Natural killer cell (primary cell): ENCODE results near the gene NFAT5. TPM values are rescaled to one million over a fixed set of nuclear protein-coding genes. Genes with fewer than 3 reads are reported as not detected.

ENCODE experiments used
- ATAC-seq, 3 donors: fragments of 150-1000 bp in 2 of 3; fragments of 200-7000 bp in 1 of 3; cut with Tn5 transposase; 1 replicate in 1 of 3; 2 replicates in 2 of 3; pipeline ENCODE4 v1.10.0; 2021; ENCODE audit warnings: mild to moderate bottlenecking in 2 of 3, moderate library complexity in 2 of 3
- DNase-seq, 2 donors: peaks; one replicate each; pipeline versions ENCODE4 v3.0.0 to v3.0.0-alpha.2; 2013 to 2021; ENCODE audit warnings: mixed read lengths in 1 of 2
- H3K27ac ChIP-seq: one replicate; pipeline ENCODE4 v1.5.1; 2013; ENCODE audit warnings: mild to moderate bottlenecking, low read length
- H3K27me3 ChIP-seq: one replicate; pipeline ENCODE4 v1.6.1; 2013; ENCODE audit warnings: low read length; ENCODE audit not compliant: control insufficient read depth, insufficient read depth
- H3K36me3 ChIP-seq: one replicate; pipeline ENCODE4 v1.6.1; 2013; ENCODE audit warnings: low read length; ENCODE audit not compliant: control insufficient read depth, insufficient read depth
- H3K4me1 ChIP-seq: one replicate; pipeline ENCODE4 v1.6.1; 2013; ENCODE audit warnings: low read length; ENCODE audit not compliant: control insufficient read depth, insufficient read depth
- H3K4me3 ChIP-seq: one replicate; pipeline ENCODE4 v1.5.1; 2013; ENCODE audit warnings: low read length
- H3K9me3 ChIP-seq: one replicate; pipeline ENCODE4 v1.6.1; 2013; ENCODE audit warnings: low read length; ENCODE audit not compliant: control insufficient read depth, insufficient read depth
- H3K27ac Mint-ChIP-seq, 2 donors: one replicate each; pipeline ENCODE4 v1.8.0; 2022; ENCODE audit warnings: mild to moderate bottlenecking in 2 of 2, mixed read lengths in 2 of 2, moderate library complexity in 1 of 2
- H3K27me3 Mint-ChIP-seq, 2 donors: one replicate each; pipeline ENCODE4 v1.8.0; 2022; ENCODE audit warnings: low read depth in 2 of 2, mixed read lengths in 2 of 2
- H3K36me3 Mint-ChIP-seq: one replicate; pipeline ENCODE4 v1.8.0; 2022; ENCODE audit warnings: mixed read lengths
- H3K4me1 Mint-ChIP-seq, 2 donors: one replicate each; pipeline ENCODE4 v1.8.0; 2022; ENCODE audit warnings: mixed read lengths in 2 of 2
- H3K4me3 Mint-ChIP-seq: one replicate; pipeline ENCODE4 v1.8.0; 2022; ENCODE audit warnings: mild to moderate bottlenecking, moderate library complexity, mixed read lengths
- H3K9me3 Mint-ChIP-seq, 2 donors: one replicate each; pipeline ENCODE4 v1.8.0; 2022; ENCODE audit warnings: mixed read lengths in 2 of 2
- WGBS: methylation state at CpG from one replicate; pipeline ENCODE4 v1.1.7; 2013; ENCODE audit warnings: missing lambda C conversion rate; ENCODE audit not compliant: insufficient coverage; 5-methylcytosine and 5-hydroxymethylcytosine counted together
- intact Hi-C: fragments of 100-400 bp; cut with micrococcal nuclease; formaldehyde crosslinking; loops from one replicate; pipeline ENCODE4 v1.14.2; 2022
- total RNA-seq, 4 donors: library from RNA; stranded (reverse); fragments of 120-200 nt in 1 of 4; gene quantifications; one replicate each; pipeline versions ENCODE4 v1.2.3 to v1.2.4, GENCODE V29; 2013 to 2022
- TF ChIP-seq, protein P1 (sequence below): fragments of 200-600 bp; IDR thresholded peaks from one replicate; pipeline ENCODE4 v1.8.0; 2022; ENCODE audit warnings: antibody characterized with exemption

NFAT5 gene
- total RNA-seq, 3 donors from 2014 or later (not counting 1 experiment from before 2014, with no cell fraction given): 70.0 to 73.6 (median 70.6) TPM

DNA sequence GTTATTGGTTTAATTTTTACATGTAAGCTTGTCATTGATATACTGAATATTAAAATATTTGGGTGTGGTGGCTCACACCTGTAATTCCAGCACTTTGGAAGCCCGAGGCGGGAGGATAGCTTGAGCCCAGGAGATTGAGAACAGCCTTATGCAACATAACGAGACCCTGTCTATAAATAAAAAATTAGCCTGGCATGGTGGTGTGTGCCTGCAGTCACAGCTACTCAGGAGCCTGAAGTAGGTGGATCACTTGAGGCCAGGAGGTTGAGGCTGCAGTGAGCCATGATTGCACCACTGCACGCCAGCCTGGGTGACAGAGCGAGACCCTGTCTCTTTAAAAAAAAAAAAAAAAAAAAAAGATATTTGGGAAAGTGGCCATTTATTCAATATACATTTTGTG, 32.3 kb downstream of the NFAT5 start:
- Mint-ChIP-seq H3K36me3 (no peaks in the 10 kb centered on the region), H3K9me3 (no peaks in the 10 kb centered on the region), H3K27ac (no peak overlapping the region), H3K27me3 (no peaks in the 10 kb centered on the region), H3K4me3 (no peak overlapping the region), H3K4me1 (peaks cover 31 to 37% of the 10 kb centered on the region in 2 donors)
- Histone ChIP-seq H3K9me3 (no peaks in the 10 kb centered on the region), H3K27me3 (no peaks in the 10 kb centered on the region), H3K4me3 (no peak overlapping the region), H3K4me1 (peaks cover 2% of the 10 kb centered on the region), H3K36me3 (no peaks in the 10 kb centered on the region), H3K27ac (no peak overlapping the region)
- TF ChIP-seq, protein P1, sequence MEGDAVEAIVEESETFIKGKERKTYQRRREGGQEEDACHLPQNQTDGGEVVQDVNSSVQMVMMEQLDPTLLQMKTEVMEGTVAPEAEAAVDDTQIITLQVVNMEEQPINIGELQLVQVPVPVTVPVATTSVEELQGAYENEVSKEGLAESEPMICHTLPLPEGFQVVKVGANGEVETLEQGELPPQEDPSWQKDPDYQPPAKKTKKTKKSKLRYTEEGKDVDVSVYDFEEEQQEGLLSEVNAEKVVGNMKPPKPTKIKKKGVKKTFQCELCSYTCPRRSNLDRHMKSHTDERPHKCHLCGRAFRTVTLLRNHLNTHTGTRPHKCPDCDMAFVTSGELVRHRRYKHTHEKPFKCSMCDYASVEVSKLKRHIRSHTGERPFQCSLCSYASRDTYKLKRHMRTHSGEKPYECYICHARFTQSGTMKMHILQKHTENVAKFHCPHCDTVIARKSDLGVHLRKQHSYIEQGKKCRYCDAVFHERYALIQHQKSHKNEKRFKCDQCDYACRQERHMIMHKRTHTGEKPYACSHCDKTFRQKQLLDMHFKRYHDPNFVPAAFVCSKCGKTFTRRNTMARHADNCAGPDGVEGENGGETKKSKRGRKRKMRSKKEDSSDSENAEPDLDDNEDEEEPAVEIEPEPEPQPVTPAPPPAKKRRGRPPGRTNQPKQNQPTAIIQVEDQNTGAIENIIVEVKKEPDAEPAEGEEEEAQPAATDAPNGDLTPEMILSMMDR: no peak
- WGBS: 100% methylated on average over 5 of the region's 5 CpGs
- ATAC-seq (no peak), DNase-seq (no peak)
- intact Hi-C loops: no loop called here

DNA sequence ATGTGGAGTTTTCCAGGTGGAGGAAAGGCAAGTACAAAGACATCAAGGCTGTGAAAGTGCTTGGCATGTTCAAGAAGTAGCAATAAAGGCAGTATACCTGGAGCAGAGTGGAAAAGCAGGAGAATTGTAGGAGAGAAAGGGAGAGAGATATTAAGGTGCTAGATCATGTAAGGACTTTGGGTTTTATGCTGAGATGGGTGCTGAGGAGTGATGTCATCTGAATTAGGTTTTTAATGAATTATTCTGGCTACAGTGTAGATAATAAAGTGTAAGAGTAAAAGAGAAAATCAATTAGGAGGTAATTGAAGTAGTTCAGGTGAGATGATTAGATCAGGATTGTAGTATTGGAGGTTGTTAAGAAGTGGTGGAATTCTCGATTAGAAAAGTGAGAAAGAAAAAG, 34.0 kb downstream of the NFAT5 start:
- H3K9me3 Mint-ChIP-seq: no peaks in the 10 kb centered on the region
- H3K27me3 Mint-ChIP-seq: no peaks in the 10 kb centered on the region
- intact Hi-C loops: no loop called here
- DNase-seq (no peak), ATAC-seq (no peak)
- H3K27ac Mint-ChIP-seq: peak overlapping the region in 1 of 2 donors; percentile 12
- no peak overlapping the region for H3K4me3 Mint-ChIP-seq
- H3K4me1 Mint-ChIP-seq: peaks cover 37% of the 10 kb centered on the region in 2 donors
- no peaks in the 10 kb centered on the region for H3K36me3 ChIP-seq
- no peaks in the 10 kb centered on the region for H3K36me3 Mint-ChIP-seq
- H3K27ac ChIP-seq: no peak overlapping the region
- TF ChIP-seq, protein P1: no peak
- no peaks in the 10 kb centered on the region for H3K27me3 ChIP-seq
- 86% methylated on average over 1 of the region's 1 CpG for WGBS
- peaks cover 2% of the 10 kb centered on the region for H3K4me1 ChIP-seq
- no peak overlapping the region for H3K4me3 ChIP-seq
- no peaks in the 10 kb centered on the region for H3K9me3 ChIP-seq

DNA sequence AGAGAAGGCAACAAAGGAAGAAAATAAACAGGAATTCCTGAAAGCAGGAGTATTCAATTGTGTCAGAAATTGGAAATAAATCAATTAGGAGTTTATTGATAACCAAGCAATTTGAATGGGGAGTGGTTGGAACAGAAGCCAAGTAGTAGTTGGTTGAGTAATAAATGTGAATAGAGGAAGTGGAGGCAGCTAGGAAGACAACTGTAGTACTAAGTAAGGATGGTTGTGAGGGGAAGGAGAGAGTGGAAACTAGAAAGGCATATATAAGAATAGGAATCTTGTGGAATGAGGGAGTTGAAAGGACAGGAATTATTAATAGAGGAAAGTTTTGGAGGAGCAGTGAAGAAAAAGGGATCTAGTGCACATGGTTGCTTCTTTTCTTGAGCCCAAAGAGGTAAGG, 34.4 kb downstream of the NFAT5 start:
- Histone ChIP-seq H3K36me3 (no peaks in the 10 kb centered on the region), H3K4me3 (no peak overlapping the region), H3K4me1 (peaks cover 2% of the 10 kb centered on the region), H3K9me3 (no peaks in the 10 kb centered on the region), H3K27me3 (no peaks in the 10 kb centered on the region), H3K27ac (no peak overlapping the region)
- H3K27ac Mint-ChIP-seq: peak overlapping the region in 1 of 2 donors; percentile 12
- H3K4me3 Mint-ChIP-seq: no peak overlapping the region
- intact Hi-C loops: no loop called here
- H3K27me3 Mint-ChIP-seq: no peaks in the 10 kb centered on the region
- DNase-seq (no peak), ATAC-seq (no peak)
- no peaks in the 10 kb centered on the region for H3K36me3 Mint-ChIP-seq
- TF ChIP-seq, protein P1: no peak
- H3K9me3 Mint-ChIP-seq: no peaks in the 10 kb centered on the region
- peaks cover 34 to 38% of the 10 kb centered on the region in 2 donors for H3K4me1 Mint-ChIP-seq

DNA sequence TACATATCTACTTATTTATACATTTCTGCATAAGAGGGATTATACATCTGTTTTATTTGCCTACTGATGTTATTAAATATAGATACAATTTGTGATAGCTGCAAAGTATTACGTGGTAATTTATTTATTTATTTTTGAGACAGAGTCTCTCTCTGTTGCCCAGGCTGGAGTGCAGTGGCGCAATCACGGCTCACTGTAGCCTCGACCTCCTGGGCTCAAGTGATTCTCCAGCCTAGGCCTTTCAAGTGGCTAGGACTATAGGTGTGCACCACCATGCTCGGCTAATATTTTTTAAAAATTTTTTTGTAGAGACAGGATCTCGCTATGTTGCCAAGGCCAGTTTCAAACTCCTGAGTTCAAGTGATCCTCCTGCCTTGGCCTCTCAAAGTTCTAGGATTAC, 35.5 kb downstream of the NFAT5 start:
- no peak for DNase-seq
- H3K27me3 ChIP-seq: no peaks in the 10 kb centered on the region
- H3K4me3 ChIP-seq: no peak overlapping the region
- intact Hi-C loops: no loop called here
- WGBS: 95% methylated on average over 6 of the region's 6 CpGs
- no peaks in the 10 kb centered on the region for H3K36me3 ChIP-seq
- no peak overlapping the region for H3K27ac ChIP-seq
- Mint-ChIP-seq H3K27me3 (no peaks in the 10 kb centered on the region), H3K36me3 (no peaks in the 10 kb centered on the region), H3K4me1 (peaks cover 30 to 37% of the 10 kb centered on the region in 2 donors), H3K9me3 (no peaks in the 10 kb centered on the region), H3K27ac (no peak overlapping the region), H3K4me3 (no peak overlapping the region)
- H3K4me1 ChIP-seq: peaks cover 2% of the 10 kb centered on the region
- no peaks in the 10 kb centered on the region for H3K9me3 ChIP-seq
- TF ChIP-seq, protein P1: no peak
- ATAC-seq: no peak
